C4-2B (cell line): ENCODE data around the gene IGFBP4.
A peak's percentile ranks its signal among the peaks of the same experiment; 100 is the strongest.

Source experiments
- H3K27ac ChIP-seq: fragments of 450-650 bp; 2 replicates; pipeline ENCODE4 v1.5.1; 2017
- CTCF ChIP-seq: fragments of 450-650 bp; conservative IDR thresholded peaks from 2 replicates; pipeline ENCODE4 v1.5.1; 2017; ENCODE audit warnings: mild to moderate bottlenecking
- ZFX ChIP-seq: fragments of 450-650 bp; IDR thresholded peaks from 2 replicates; pipeline ENCODE4 v1.6.1; 2017

IGFBP4 gene

GRCh38 chr17:40419559-40420331, 23.5 kb upstream of the IGFBP4 start:
- H3K27ac ChIP-seq, result no peak overlapping the region
- TF ChIP-seq ZFX (no peak), CTCF (no peak)

GRCh38 chr17:40422990-40423633, 20.1 kb upstream of the IGFBP4 start:
- TF ChIP-seq ZFX, result no peak
- peak; percentile 70 for TF ChIP-seq CTCF
- no peak overlapping the region for H3K27ac ChIP-seq

GRCh38 chr17:40425741-40426140, 17.5 kb upstream of the IGFBP4 start:
- no peak for TF ChIP-seq CTCF
- no peak for TF ChIP-seq ZFX
- H3K27ac ChIP-seq, result no peak overlapping the region

GRCh38 chr17:40427002-40427491, 16.2 kb upstream of the IGFBP4 start:
- TF ChIP-seq CTCF, result no peak
- no peak for TF ChIP-seq ZFX
- no peak overlapping the region for H3K27ac ChIP-seq

GRCh38 chr17:40430272-40431230, 12.7 kb upstream of the IGFBP4 start:
- no peak overlapping the region for H3K27ac ChIP-seq
- TF ChIP-seq ZFX, result no peak
- no peak for TF ChIP-seq CTCF

- TF ChIP-seq ZFX (no peak), CTCF (no peak)
- no peak overlapping the region for H3K27ac ChIP-seq
These were observed 12.0 kb upstream of the IGFBP4 start for GRCh38 chr17:40431231-40431602.
